IPS DF 6.9 (cell line): Measurements from ENCODE around the gene GRID1.

ENCODE experiments used
- DNase-seq: peaks from one replicate; pipeline ENCODE4 v3.0.0-alpha.2; 2013; ENCODE audit warnings: low read depth, low spot score
- H3K27ac ChIP-seq: one replicate; pipeline ENCODE4 v1.5.1; 2013; ENCODE audit warnings: low read length, control low read depth
- H3K27me3 ChIP-seq: 2 replicates; pipeline ENCODE4 v1.6.1; 2013; ENCODE audit warnings: mild to moderate bottlenecking, low read length; ENCODE audit not compliant: control insufficient read depth, insufficient read depth
- H3K36me3 ChIP-seq: 2 replicates; pipeline ENCODE4 v1.6.1; 2013; ENCODE audit warnings: low read length; ENCODE audit not compliant: control insufficient read depth, insufficient read depth
- H3K4me1 ChIP-seq: 2 replicates; pipeline ENCODE4 v1.6.1; 2013; ENCODE audit warnings: low read length; ENCODE audit not compliant: control insufficient read depth, insufficient read depth
- H3K4me3 ChIP-seq: 2 replicates; pipeline ENCODE4 v1.5.1; 2013; ENCODE audit warnings: mild to moderate bottlenecking, low read length
- H3K9me3 ChIP-seq: 2 replicates; pipeline ENCODE4 v1.6.1; 2013; ENCODE audit warnings: low read length, inconsistent platforms; ENCODE audit not compliant: control insufficient read depth, insufficient read depth
- WGBS: extraction: QIAGEN DNeasy Blood & Tissue Kit; methylation state at CpG from one replicate; pipeline ENCODE4 v1.1.7; 2013; ENCODE audit warnings: mixed read lengths, missing lambda C conversion rate; ENCODE audit not compliant: insufficient read length, insufficient coverage; 5-methylcytosine and 5-hydroxymethylcytosine counted together

GRID1 gene

DNA sequence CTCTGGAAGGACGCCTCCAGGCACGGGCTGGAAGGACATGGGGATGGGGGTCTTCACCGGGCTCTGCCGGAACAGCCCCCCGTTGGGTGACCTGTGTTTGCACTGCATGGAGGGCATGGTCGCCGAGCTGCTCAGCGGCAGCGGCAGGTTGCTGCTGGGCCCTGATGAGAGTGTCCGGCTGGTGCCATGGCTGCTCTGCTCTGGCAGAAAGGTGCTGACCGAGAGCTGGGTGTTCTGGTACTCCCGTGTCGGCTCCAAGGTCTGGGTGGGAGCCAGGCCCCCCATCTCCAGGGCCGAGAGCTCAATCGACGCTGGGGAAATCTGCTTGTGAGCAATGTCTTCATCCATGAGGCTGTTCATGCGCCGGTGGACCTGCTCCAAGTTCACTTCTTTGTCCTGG, 764.3 kb downstream of the GRID1 start:
- Histone ChIP-seq H3K4me1 (no peaks in the 10 kb centered on the region), H3K4me3 (no peak overlapping the region), H3K36me3 (no peaks in the 10 kb centered on the region), H3K27me3 (no peaks in the 10 kb centered on the region), H3K9me3 (no peaks in the 10 kb centered on the region), H3K27ac (no peak overlapping the region)
- DNase-seq: no peak
- whole genome bisulfite sequencing: no CpG with 5 or more reads among the region's 18 CpGs

DNA sequence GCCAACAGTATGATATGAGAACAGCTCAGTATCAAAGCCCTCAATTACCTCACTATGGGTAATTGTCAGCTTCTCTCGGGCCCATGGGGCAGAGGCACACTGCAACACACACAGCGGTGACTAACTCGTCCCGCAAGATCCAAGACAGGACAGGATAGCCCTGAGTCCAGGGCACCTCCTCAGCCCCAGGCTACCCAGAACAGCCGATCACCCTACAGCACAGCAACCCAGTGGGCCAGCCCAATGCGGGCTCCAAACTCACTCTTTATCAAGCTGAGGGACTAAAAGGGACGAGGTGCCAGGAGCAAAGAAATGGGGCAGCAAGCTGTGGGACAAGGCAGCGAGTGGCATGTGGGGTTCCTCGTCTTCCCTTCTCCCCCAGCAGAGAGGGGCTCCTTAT, 765.1 kb downstream of the GRID1 start:
- DNase-seq: no peak
- no peaks in the 10 kb centered on the region for H3K27me3 ChIP-seq
- WGBS: no CpG with 5 or more reads among the region's 9 CpGs

DNA sequence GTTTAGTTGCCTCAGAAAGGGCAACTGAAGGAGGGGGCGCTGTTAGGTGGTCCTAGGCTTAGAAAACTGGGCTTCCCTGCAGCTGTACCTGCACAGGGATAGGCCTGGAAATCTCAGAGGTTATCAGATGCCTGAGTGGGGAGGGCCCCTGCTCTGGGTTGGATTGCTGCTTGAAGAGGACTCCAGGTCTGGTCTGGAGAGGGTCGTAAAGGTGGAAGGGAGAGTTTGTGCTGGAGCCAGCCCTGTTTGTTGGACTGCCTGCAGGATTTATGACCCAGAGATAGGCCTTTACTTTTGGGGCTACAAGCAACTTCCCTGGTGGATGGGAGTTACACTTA, 765.9 kb downstream of the GRID1 start:
- H3K9me3 ChIP-seq: no peaks in the 10 kb centered on the region
- DNase-seq: no peak
- no CpG with 5 or more reads among the region's 2 CpGs for WGBS

More for the DNA sequence above, 765.1 kb downstream of the GRID1 start:
- H3K36me3 ChIP-seq: no peaks in the 10 kb centered on the region
- H3K4me3 ChIP-seq: no peak overlapping the region
- no peaks in the 10 kb centered on the region for H3K9me3 ChIP-seq
- H3K4me1 ChIP-seq: no peaks in the 10 kb centered on the region
- H3K27ac ChIP-seq: no peak overlapping the region

DNA sequence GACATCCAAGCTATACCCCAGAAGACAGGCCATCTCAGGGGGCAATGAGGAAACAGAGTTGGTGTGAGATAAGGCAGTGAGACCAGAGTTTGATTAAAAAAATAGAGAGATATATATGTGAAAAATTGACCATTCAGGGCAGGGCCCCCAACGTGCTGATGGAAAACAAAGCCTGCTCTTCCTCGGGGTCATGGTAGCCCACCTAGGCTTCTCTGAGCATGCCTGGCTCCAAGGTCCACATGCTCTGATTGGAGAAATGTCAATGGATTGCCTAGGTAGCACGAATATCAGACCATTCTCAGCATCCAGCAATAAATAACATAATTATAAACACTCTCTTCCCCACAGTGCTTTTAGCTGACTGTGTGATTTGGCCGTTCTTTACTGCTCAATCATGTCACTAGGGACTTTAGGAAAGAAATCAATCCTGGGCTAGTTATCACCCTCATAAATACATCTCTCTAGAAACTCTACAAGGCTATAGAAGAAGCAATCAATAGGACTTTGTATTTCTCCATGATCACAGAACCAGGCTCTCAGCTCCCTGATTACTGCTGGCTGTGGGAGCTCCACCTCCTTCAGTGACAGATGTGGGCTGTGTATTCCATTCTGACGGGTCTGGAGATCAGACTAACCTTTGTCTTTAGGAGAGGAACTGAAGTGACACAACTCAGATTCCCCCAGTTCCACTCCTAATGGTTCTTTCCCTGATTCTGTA, 766.4 kb downstream of the GRID1 start:
- no CpG with 5 or more reads among the region's 5 CpGs for WGBS
- no peaks in the 10 kb centered on the region for H3K4me1 ChIP-seq
- H3K36me3 ChIP-seq: no peaks in the 10 kb centered on the region
- H3K27ac ChIP-seq: no peak overlapping the region
- H3K9me3 ChIP-seq: no peaks in the 10 kb centered on the region
- DNase-seq: no peak
- H3K27me3 ChIP-seq: no peaks in the 10 kb centered on the region
- no peak overlapping the region for H3K4me3 ChIP-seq

More for the DNA sequence above, 765.9 kb downstream of the GRID1 start:
- Histone ChIP-seq H3K4me1 (no peaks in the 10 kb centered on the region), H3K27ac (no peak overlapping the region), H3K36me3 (no peaks in the 10 kb centered on the region), H3K4me3 (no peak overlapping the region), H3K27me3 (no peaks in the 10 kb centered on the region)

DNA sequence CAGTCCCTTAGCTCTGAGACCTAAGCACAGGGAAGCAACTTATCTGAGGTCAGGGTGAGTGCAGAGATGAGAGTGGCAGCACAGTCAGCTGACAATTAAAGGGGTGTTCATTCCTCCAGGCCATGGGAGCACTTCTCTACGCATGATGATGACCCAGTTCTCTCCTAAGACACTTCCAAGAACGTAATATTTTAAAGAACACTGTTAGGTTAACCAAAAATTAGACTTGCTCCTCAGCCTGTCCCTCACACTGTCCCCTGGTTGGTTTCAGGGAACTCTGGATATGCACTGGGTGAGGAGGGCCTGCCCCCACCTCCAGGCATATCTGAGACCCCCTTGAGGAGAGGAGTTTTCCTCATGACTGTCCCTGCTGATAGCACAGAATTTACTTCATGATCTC, 767.5 kb downstream of the GRID1 start:
- H3K4me3 ChIP-seq: no peak overlapping the region
- no peaks in the 10 kb centered on the region for H3K9me3 ChIP-seq
- H3K4me1 ChIP-seq: no peaks in the 10 kb centered on the region
- H3K27me3 ChIP-seq: no peaks in the 10 kb centered on the region
- WGBS: no CpG with 5 or more reads among the region's 2 CpGs
- no peaks in the 10 kb centered on the region for H3K36me3 ChIP-seq
- DNase-seq: no peak
- no peak overlapping the region for H3K27ac ChIP-seq

DNA sequence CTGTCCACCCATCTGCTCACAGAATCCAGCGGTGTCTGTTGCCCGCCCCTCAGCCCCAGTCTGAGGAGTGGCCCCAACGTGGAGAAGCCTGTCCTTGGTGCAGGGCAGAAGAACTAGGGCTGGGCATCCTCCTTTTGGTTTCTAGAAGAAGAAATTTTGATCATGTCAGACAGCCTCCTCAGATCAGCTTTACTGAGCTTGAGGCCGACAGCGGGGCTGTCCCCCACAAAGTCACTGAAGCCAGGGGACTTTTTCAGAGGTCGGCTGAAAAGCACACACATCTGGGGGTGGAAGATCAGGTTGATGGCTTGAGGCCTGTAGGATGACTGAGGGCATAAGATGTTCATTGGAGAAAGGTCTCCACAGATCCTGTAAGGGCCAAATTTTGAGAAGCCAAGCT, 767.9 kb downstream of the GRID1 start:
- Histone ChIP-seq H3K36me3 (no peaks in the 10 kb centered on the region), H3K27ac (no peak overlapping the region), H3K4me3 (no peak overlapping the region), H3K4me1 (no peaks in the 10 kb centered on the region), H3K9me3 (no peaks in the 10 kb centered on the region), H3K27me3 (no peaks in the 10 kb centered on the region)
- no peak for DNase-seq
- no CpG with 5 or more reads among the region's 6 CpGs for WGBS

DNA sequence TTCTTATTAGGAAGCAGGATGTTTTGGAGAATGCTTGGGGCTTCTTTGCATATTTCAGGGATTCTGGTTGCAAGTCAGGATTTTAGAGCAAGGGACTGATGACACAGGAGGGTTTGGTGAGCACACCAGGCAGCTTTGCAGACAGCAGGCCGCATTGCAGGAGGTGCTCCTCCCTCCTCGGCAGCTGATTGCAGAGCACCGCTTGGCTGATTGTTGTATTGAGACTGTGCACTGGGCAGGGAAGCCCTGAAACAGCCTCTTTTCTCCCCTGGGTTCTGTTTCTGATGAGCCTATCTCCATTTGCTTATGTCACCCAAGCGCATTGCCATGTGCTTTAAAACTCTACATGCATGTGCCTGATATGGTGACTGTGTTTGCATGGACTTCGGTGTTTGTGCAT, 769.6 kb downstream of the GRID1 start:
- H3K4me1 ChIP-seq: no peaks in the 10 kb centered on the region
- no peaks in the 10 kb centered on the region for H3K36me3 ChIP-seq
- WGBS: no CpG with 5 or more reads among the region's 5 CpGs
- no peaks in the 10 kb centered on the region for H3K9me3 ChIP-seq
- H3K27me3 ChIP-seq: no peaks in the 10 kb centered on the region
- no peak overlapping the region for H3K27ac ChIP-seq
- no peak for DNase-seq
- H3K4me3 ChIP-seq: no peak overlapping the region

DNA sequence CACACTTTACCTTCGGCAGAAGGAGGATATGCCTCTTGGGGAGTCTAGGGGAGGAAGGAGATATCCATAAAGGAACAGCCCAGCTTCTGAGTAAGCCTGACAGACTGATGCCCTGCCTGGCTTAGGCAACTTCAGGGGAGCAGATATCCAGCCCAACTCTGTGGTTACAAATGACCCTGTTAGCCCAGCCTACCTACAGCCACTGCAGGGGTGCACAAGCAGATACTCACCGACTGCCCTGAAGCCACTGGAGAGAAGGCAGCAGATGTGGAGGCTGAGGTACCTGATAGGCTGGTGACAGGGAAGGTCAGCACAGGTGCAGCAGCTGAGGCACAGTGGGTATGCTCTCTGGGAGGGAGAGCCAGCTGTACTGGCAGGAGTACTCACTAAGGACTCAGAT, 770.2 kb downstream of the GRID1 start:
- H3K4me1 ChIP-seq: no peaks in the 10 kb centered on the region
- no CpG with 5 or more reads among the region's 2 CpGs for WGBS

DNA sequence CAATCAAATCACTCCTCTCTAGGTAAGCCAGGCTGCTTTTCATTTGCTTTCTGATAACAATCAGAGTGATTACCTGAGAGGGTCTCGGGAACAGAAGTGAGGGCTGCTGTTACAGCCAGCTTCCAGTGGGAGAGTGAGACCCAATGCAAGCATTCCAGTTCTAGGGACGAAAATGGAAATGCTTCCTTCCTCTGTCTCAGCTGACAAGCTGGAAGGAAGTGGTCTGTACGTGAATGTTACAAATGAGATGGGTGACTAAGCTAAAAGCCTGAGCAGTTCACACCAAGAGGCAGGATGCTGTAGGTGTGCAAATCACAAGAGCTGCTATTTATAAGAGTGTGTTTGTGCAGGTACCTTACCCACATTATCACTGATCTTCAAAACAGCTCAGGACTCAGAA, 772.4 kb downstream of the GRID1 start:
- no CpG with 5 or more reads among the region's 3 CpGs for WGBS
- H3K4me1 ChIP-seq: no peaks in the 10 kb centered on the region
- H3K4me3 ChIP-seq: no peak overlapping the region
- H3K9me3 ChIP-seq: no peaks in the 10 kb centered on the region
- no peaks in the 10 kb centered on the region for H3K36me3 ChIP-seq
- no peak overlapping the region for H3K27ac ChIP-seq
- H3K27me3 ChIP-seq: no peaks in the 10 kb centered on the region
- no peak for DNase-seq

More for the DNA sequence above, 770.2 kb downstream of the GRID1 start:
- Histone ChIP-seq H3K4me3 (no peak overlapping the region), H3K36me3 (no peaks in the 10 kb centered on the region), H3K9me3 (no peaks in the 10 kb centered on the region), H3K27ac (no peak overlapping the region), H3K27me3 (no peaks in the 10 kb centered on the region)
- DNase-seq: no peak

DNA sequence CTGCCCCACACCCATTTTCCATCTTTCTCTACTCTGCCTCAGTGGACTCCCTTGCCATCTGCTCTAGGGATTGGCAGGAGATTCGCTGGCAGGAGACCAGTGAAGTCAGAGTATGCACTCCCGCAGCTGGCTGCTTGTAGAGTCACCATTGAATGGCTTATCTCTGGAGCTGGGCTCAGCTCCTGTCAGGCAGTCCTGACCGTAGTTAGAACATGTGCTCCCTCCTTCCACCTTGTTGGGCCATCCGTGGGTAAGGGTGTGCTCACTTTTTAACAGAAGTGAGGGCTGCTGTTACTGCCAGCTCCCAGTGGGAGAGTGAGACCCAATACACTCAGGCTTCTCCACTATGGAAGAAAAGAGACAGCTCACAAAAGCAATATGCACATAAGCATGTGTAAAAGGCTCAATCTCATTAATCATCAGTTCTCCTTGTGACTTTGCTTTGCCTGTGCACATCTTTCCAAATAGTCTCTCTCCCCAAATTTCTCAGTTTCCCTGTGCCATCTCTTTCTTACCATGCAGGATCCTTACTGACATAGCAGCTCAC, 773.3 kb downstream of the GRID1 start:
- no peak overlapping the region for H3K27ac ChIP-seq
- no peaks in the 10 kb centered on the region for H3K9me3 ChIP-seq
- no peaks in the 10 kb centered on the region for H3K4me1 ChIP-seq
- no CpG with 5 or more reads among the region's 4 CpGs for WGBS
- no peaks in the 10 kb centered on the region for H3K27me3 ChIP-seq
- H3K4me3 ChIP-seq: no peak overlapping the region
- DNase-seq: no peak
- no peaks in the 10 kb centered on the region for H3K36me3 ChIP-seq

DNA sequence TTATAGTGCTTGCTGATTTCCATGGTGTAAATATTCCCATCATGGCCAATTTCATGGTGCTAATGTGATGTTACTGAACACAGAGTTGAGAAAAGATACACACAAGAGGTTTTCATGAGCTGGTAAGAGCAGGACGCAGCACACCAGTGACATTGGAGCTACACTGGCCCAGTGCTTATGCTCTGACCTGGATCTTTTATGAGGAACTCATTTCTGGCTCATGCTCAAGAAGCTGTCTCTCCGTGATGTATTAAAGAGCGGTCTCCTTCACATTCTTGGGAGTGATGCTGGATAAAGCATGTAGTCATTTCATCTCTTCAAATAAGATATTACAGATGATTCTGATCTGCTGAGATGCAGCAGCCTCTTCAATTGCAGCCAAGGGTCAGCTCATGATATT, 785.2 kb downstream of the GRID1 start:
- Histone ChIP-seq H3K4me3 (no peak overlapping the region), H3K4me1 (no peaks in the 10 kb centered on the region), H3K36me3 (no peaks in the 10 kb centered on the region), H3K9me3 (no peaks in the 10 kb centered on the region), H3K27ac (no peak overlapping the region), H3K27me3 (no peaks in the 10 kb centered on the region)
- no CpG with 5 or more reads among the region's 3 CpGs for WGBS
- no peak for DNase-seq
